GM23338 (cell line): ENCODE data around the gene SMIM35. TPM values are rescaled to one million over a fixed set of nuclear protein-coding genes. Genes with fewer than 3 reads are reported as not detected.

Source experiments
- ATAC-seq: fragments of 200-7000 bp; cut with Tn5 transposase; 3 replicates; pipeline ENCODE4 v1.9.1; 2020
- DNase-seq: peaks from one replicate; pipeline ENCODE4 v3.0.0-alpha.2; 2015; ENCODE audit warnings: low spot score
- H2AFZ ChIP-seq: fragments of 200-600 bp; sonication (generic); 2 replicates; pipeline ENCODE4 v1.8.0; 2016; ENCODE audit warnings: antibody characterized with exemption, mild to moderate bottlenecking, moderate library complexity
- H3F3A ChIP-seq: fragments of 200-600 bp; sonication (generic); replicated peaks from 2 replicates; pipeline ENCODE4 v1.8.0; 2017; ENCODE audit warnings: antibody characterized with exemption, mixed run types, low read depth
- H3K27ac ChIP-seq: fragments of 200-600 bp; sonication (generic); 2 replicates; pipeline ENCODE4 v1.6.1; 2016; ENCODE audit warnings: low read depth
- H3K27me3 ChIP-seq: fragments of 200-600 bp; sonication (generic); 2 replicates; pipeline ENCODE4 v1.8.0; 2016; ENCODE audit warnings: mild to moderate bottlenecking, mixed run types, moderate library complexity; ENCODE audit not compliant: insufficient read depth
- H3K36me3 ChIP-seq: fragments of 200-600 bp; sonication (generic); 2 replicates; pipeline ENCODE4 v1.8.0; 2016; ENCODE audit warnings: mild to moderate bottlenecking; ENCODE audit not compliant: insufficient read depth
- H3K4me1 ChIP-seq: fragments of 200-600 bp; sonication (generic); 2 replicates; pipeline ENCODE4 v1.8.0; 2016; ENCODE audit warnings: mild to moderate bottlenecking, moderate library complexity; ENCODE audit not compliant: insufficient read depth
- H3K4me2 ChIP-seq: fragments of 200-600 bp; sonication (generic); 2 replicates; pipeline ENCODE4 v1.7.1; 2017; ENCODE audit warnings: mixed run types
- H3K4me3 ChIP-seq: fragments of 200-600 bp; sonication (generic); 2 replicates; pipeline ENCODE4 v1.6.1; 2016; ENCODE audit warnings: mixed run types
- H3K79me2 ChIP-seq: fragments of 200-600 bp; sonication (generic); replicated peaks from 2 replicates; pipeline ENCODE4 v1.8.0; 2017; ENCODE audit warnings: mild to moderate bottlenecking; ENCODE audit not compliant: insufficient read depth
- H3K9me2 ChIP-seq: fragments of 200-600 bp; sonication (generic); 2 replicates; pipeline ENCODE4 v1.8.0; 2017; ENCODE audit not compliant: insufficient read depth
- H4K20me1 ChIP-seq: fragments of 200-600 bp; sonication (generic); replicated peaks from 2 replicates; pipeline ENCODE4 v1.8.0; 2017; ENCODE audit warnings: mild to moderate bottlenecking; ENCODE audit not compliant: insufficient read depth
- H3K27ac Mint-ChIP-seq: 2 replicates; pipeline ENCODE4 v1.8.0; 2020; ENCODE audit warnings: inconsistent platforms, mild to moderate bottlenecking, moderate library complexity, mixed read lengths
- H3K27me3 Mint-ChIP-seq: 3 replicates; pipeline ENCODE4 v1.8.0; 2022; ENCODE audit warnings: low read depth, mild to moderate bottlenecking, moderate library complexity, mixed read lengths, inconsistent platforms; ENCODE audit not compliant: insufficient read depth, poor library complexity
- H3K36me3 Mint-ChIP-seq: 3 replicates; pipeline ENCODE4 v1.8.0; 2021; ENCODE audit warnings: low read depth, mild to moderate bottlenecking, inconsistent platforms, moderate library complexity, mixed read lengths
- H3K4me1 Mint-ChIP-seq: 3 replicates; pipeline ENCODE4 v1.8.0; 2020; ENCODE audit warnings: mild to moderate bottlenecking, inconsistent platforms, mixed read lengths
- H3K4me3 Mint-ChIP-seq: 3 replicates; pipeline ENCODE4 v1.8.0; 2021; ENCODE audit warnings: moderate library complexity, mild to moderate bottlenecking, inconsistent platforms, mixed read lengths
- H3K9me3 Mint-ChIP-seq: 3 replicates; pipeline ENCODE4 v1.8.0; 2020; ENCODE audit warnings: moderate library complexity, mild to moderate bottlenecking, inconsistent platforms, mixed read lengths
- CREB1 ChIP-seq: fragments of 250-450 bp; sonication (Bioruptor Pico); IDR thresholded peaks from 2 replicates; pipeline ENCODE4 v1.5.0; 2020; ENCODE audit warnings: low read depth, mild to moderate bottlenecking, moderate library complexity
- EZH2 ChIP-seq: fragments of 200-600 bp; sonication (generic); IDR thresholded peaks from one replicate; pipeline ENCODE4 v1.8.0; 2017; ENCODE audit warnings: antibody characterized with exemption, mild to moderate bottlenecking, low read depth; ENCODE audit not compliant: unreplicated experiment
- EZH2phosphoT487 ChIP-seq: fragments of 200-600 bp; sonication (generic); IDR thresholded peaks from one replicate; pipeline ENCODE4 v1.8.1; 2018; ENCODE audit warnings: antibody characterized with exemption; ENCODE audit not compliant: unreplicated experiment
- JUNB ChIP-seq: IDR thresholded peaks from one replicate; pipeline ENCODE4 v1.6.1; 2016; ENCODE audit warnings: antibody characterized with exemption; ENCODE audit not compliant: unreplicated experiment
- NANOG ChIP-seq: IDR thresholded peaks from 2 replicates; pipeline ENCODE4 v1.6.1; 2016; ENCODE audit warnings: antibody characterized with exemption, borderline replicate concordance
- POLR2AphosphoS5 ChIP-seq: IDR thresholded peaks from 2 replicates; pipeline ENCODE4 v1.6.1; 2016; ENCODE audit warnings: antibody characterized with exemption, low read depth
- REST ChIP-seq: IDR thresholded peaks from one replicate; pipeline ENCODE4 v1.6.1; 2018; ENCODE audit warnings: antibody characterized with exemption; ENCODE audit not compliant: unreplicated experiment
- STAT1 ChIP-seq: IDR thresholded peaks from one replicate; pipeline ENCODE4 v1.6.1; 2016; ENCODE audit warnings: antibody characterized with exemption; ENCODE audit not compliant: unreplicated experiment
- ZNF114 ChIP-seq: fragments of 250-450 bp; sonication (Bioruptor Pico); IDR thresholded peaks from 2 replicates; pipeline ENCODE4 v1.5.0; 2020; ENCODE audit warnings: mild to moderate bottlenecking, moderate library complexity
- ZNF331 ChIP-seq: fragments of 250-450 bp; sonication (Bioruptor Pico); IDR thresholded peaks from 2 replicates; pipeline ENCODE4 v1.5.0; 2020; ENCODE audit warnings: low read depth, mild to moderate bottlenecking, moderate library complexity
- ZNF462 ChIP-seq: fragments of 250-450 bp; sonication (Bioruptor Pico); IDR thresholded peaks from 2 replicates; pipeline ENCODE4 v1.5.0; 2020; ENCODE audit warnings: mild to moderate bottlenecking, moderate library complexity
- polyA plus RNA-seq: library from polyadenylated mRNA; unstranded; fragments of >200 nt; fragmentation: Nextera tagmentation; extraction: Ambion mirVana; gene quantifications from 2 replicates; pipeline ENCODE4 v1.2.1, GENCODE V29; 2016
- total RNA-seq: library from RNA; depleted of rRNA; stranded (reverse); fragments of >200 nt; shearing (Covaris generic); gene quantifications from 2 replicates; pipeline ENCODE4 v1.2.3, GENCODE V29; 2014
- TF ChIP-seq, protein P1 (sequence below), 2 experiments: fragments of 200-600 bp in 1 of 2; sonication (generic) in 1 of 2; conservative IDR thresholded peaks; 2 replicates each; pipeline versions ENCODE4 v1.5.1 to v1.6.1; 2016 to 2017; ENCODE audit warnings: antibody characterized with exemption in 2 of 2, low read depth in 2 of 2, mild to moderate bottlenecking in 2 of 2, moderate library complexity in 1 of 2
- TF ChIP-seq, protein P2 (sequence below): IDR thresholded peaks from 2 replicates; pipeline ENCODE4 v1.6.1; 2016; ENCODE audit warnings: antibody characterized with exemption

The SMIM35 gene
- total and polyA plus RNA-seq, 2 experiments from 2014 or later, result not detected

DNA sequence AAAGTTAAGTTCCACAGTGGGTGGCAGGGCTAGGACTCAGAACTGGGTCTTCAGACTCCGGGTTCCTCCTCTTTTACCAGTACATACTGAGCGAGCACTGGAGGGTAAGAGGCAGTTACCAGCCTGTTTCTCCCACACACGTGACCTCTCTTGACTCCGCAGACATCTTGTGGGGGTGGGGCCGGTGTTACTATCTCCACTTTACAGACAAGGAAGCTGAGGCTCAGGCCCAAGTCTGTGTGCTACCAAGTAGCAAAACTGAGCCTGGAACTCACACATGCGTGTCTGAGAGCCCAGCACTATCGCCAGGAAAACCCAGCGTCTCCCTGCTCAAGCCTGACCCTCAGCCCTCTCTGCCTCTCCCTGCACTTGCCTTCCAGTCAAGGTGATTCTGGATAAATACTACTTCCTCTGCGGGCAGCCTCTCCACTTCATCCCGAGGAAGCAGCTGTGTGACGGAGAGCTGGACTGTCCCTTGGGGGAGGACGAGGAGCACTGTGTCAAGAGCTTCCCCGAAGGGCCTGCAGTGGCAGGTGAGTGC, 16.0 kb upstream of the SMIM35 start:
- H4K20me1 ChIP-seq, result no peaks in the 10 kb centered on the region
- H3K36me3 ChIP-seq, result no peaks in the 10 kb centered on the region
- no peak overlapping the region for H3K27ac Mint-ChIP-seq
- no peak overlapping the region for H3K4me2 ChIP-seq
- peak overlapping the region; percentile 47 for H2AFZ ChIP-seq
- H3F3A ChIP-seq, result no peaks in the 10 kb centered on the region
- H3K27ac ChIP-seq, result no peak overlapping the region
- peaks cover 11% of the 10 kb centered on the region for H3K4me1 ChIP-seq
- H3K36me3 Mint-ChIP-seq, result no peaks in the 10 kb centered on the region; the same call in 2 of the 3 replicates
- no peak overlapping the region for H3K4me3 Mint-ChIP-seq
- TF ChIP-seq, protein P1, sequence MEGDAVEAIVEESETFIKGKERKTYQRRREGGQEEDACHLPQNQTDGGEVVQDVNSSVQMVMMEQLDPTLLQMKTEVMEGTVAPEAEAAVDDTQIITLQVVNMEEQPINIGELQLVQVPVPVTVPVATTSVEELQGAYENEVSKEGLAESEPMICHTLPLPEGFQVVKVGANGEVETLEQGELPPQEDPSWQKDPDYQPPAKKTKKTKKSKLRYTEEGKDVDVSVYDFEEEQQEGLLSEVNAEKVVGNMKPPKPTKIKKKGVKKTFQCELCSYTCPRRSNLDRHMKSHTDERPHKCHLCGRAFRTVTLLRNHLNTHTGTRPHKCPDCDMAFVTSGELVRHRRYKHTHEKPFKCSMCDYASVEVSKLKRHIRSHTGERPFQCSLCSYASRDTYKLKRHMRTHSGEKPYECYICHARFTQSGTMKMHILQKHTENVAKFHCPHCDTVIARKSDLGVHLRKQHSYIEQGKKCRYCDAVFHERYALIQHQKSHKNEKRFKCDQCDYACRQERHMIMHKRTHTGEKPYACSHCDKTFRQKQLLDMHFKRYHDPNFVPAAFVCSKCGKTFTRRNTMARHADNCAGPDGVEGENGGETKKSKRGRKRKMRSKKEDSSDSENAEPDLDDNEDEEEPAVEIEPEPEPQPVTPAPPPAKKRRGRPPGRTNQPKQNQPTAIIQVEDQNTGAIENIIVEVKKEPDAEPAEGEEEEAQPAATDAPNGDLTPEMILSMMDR (conservative IDR thresholded peaks at IDR 0.05; ENCODE audit: low read depth in 2 of 2), result no peak
- TF ChIP-seq ZNF114 (CRISPR knock-in tag) (no peak), ZNF462 (CRISPR knock-in tag) (no peak), EZH2 (no peak), EZH2phosphoT487 (no peak), NANOG (no peak), STAT1 (no peak), POLR2AphosphoS5 (no peak), ZNF331 (CRISPR knock-in tag) (no peak), JUNB (no peak), CREB1 (CRISPR knock-in tag) (no peak), REST (no peak)
- TF ChIP-seq, protein P2, sequence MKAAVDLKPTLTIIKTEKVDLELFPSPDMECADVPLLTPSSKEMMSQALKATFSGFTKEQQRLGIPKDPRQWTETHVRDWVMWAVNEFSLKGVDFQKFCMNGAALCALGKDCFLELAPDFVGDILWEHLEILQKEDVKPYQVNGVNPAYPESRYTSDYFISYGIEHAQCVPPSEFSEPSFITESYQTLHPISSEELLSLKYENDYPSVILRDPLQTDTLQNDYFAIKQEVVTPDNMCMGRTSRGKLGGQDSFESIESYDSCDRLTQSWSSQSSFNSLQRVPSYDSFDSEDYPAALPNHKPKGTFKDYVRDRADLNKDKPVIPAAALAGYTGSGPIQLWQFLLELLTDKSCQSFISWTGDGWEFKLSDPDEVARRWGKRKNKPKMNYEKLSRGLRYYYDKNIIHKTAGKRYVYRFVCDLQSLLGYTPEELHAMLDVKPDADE, result no peak
- H3K27me3 Mint-ChIP-seq, result peaks cover 11% of the 10 kb centered on the region
- H3K4me3 ChIP-seq, result no peak overlapping the region
- ATAC-seq, result no peak
- peaks cover 30% of the 10 kb centered on the region for H3K4me1 Mint-ChIP-seq
- H3K9me3 Mint-ChIP-seq, result no peaks in the 10 kb centered on the region; the same call in 2 of the 3 replicates
- H3K9me2 ChIP-seq, result peaks cover 1% of the 10 kb centered on the region; the same call in 1 of the 2 replicates
- H3K79me2 ChIP-seq, result no peaks in the 10 kb centered on the region
- H3K27me3 ChIP-seq, result no peaks in the 10 kb centered on the region
- no peak for DNase-seq
